Cardiac fibroblast (primary cell): ENCODE data around the gene LMNA.
"Not testable (repeated sequence)": the region's sequence is repeated elsewhere in the genome, so short reads cannot be mapped to it uniquely, and the experiment has no call there.

Experiments
- DNase-seq, 2 donors: peaks; one replicate each; pipeline versions ENCODE4 v3.0.0 to v3.0.0-alpha.2; 2010; ENCODE audit warnings: low read depth in 2 of 2
- H3K4me3 ChIP-seq, 2 donors: replicated peaks in 1 of 2; 1 replicate in 1 of 2; 2 replicates in 1 of 2; pipeline ENCODE4 v1.5.1; 2011; ENCODE audit warnings: low read depth in 2 of 2, low read length in 2 of 2, mild to moderate bottlenecking in 2 of 2, moderate library complexity in 1 of 2
- CTCF ChIP-seq: IDR thresholded peaks from one replicate; pipeline ENCODE4 v1.5.1; 2011; ENCODE audit warnings: low read depth, mild to moderate bottlenecking, low read length, inconsistent platforms

LMNA gene

GRCh38 chr1:156114101-156114918 is at the start of gene LMNA:
Gene LMNA (plus strand): TSS chr1:156114711. CDS start chr1:156114919, 208 bp downstream.
- DNase-seq = peak; percentile 96 to 98
- H3K4me3 ChIP-seq = peak within 1 kb of the TSS; percentile 74 to 100
- no peak for TF ChIP-seq CTCF

GRCh38 chr1:156065212-156065611 is 49.3 kb upstream of the LMNA start:
- DNase-seq = no peak
- no peak for TF ChIP-seq CTCF
- no peak overlapping the region for H3K4me3 ChIP-seq

- DNase-seq = no peak
- no peak overlapping the region for H3K4me3 ChIP-seq
- no peak for TF ChIP-seq CTCF
Observed at GRCh38 chr1:156065871-156066270, 48.6 kb upstream of the LMNA start.

- no peak for DNase-seq
- no peak for TF ChIP-seq CTCF
- H3K4me3 ChIP-seq = no peak overlapping the region
Observed at GRCh38 chr1:156067262-156067661, 47.2 kb upstream of the LMNA start.

GRCh38 chr1:156069490-156070455 is 44.7 kb upstream of the LMNA start:
- H3K4me3 ChIP-seq = no peak overlapping the region
- DNase-seq = no peak
- no peak for TF ChIP-seq CTCF

- no peak overlapping the region for H3K4me3 ChIP-seq
- no peak for DNase-seq
- no peak for TF ChIP-seq CTCF
Observed at GRCh38 chr1:156070548-156070947, 44.0 kb upstream of the LMNA start.

- H3K4me3 ChIP-seq, DNase-seq: not testable (repeated sequence)
Observed at GRCh38 chr1:156071332-156071816, 43.1 kb upstream of the LMNA start.
